NCI-H1092 treated with DMSO at 0.1 percent for 48 hours (cell line): Measurements from ENCODE around the gene STK11.
A peak's percentile ranks its signal among the peaks of the same experiment; 100 is the strongest.

ENCODE experiments used
- DNase-seq: peaks from one replicate; lab custom pipeline; 2025; lab: John Stamatoyannopoulos, UW

The STK11 gene

GRCh38 chr19:1226522-1227303, 21.1 kb downstream of the STK11 start:
- no peak for DNase-seq

- DNase-seq, result no peak
Observed at GRCh38 chr19:1227304-1228054, 21.9 kb downstream of the STK11 start.

- no peak for DNase-seq
Observed at GRCh38 chr19:1228161-1228957, 22.8 kb downstream of the STK11 start.

GRCh38 chr19:1229056-1229923, 23.7 kb downstream of the STK11 start:
- no peak for DNase-seq

GRCh38 chr19:1229924-1230782, 24.6 kb downstream of the STK11 start:
- DNase-seq, result no peak

GRCh38 chr19:1230783-1231489, 25.4 kb downstream of the STK11 start:
- DNase-seq, result no peak

- DNase-seq, result no peak
Observed at GRCh38 chr19:1231729-1232637, 26.4 kb downstream of the STK11 start.

- DNase-seq, result no peak
Observed at GRCh38 chr19:1232652-1233072, 27.1 kb downstream of the STK11 start.

- DNase-seq, result no peak
Observed at GRCh38 chr19:1233115-1233667, 27.6 kb downstream of the STK11 start.

GRCh38 chr19:1234051-1234954, 28.7 kb downstream of the STK11 start:
- no peak for DNase-seq

GRCh38 chr19:1234955-1235380, 29.4 kb downstream of the STK11 start:
- DNase-seq, result no peak

GRCh38 chr19:1235625-1236538, 30.3 kb downstream of the STK11 start:
- no peak for DNase-seq

- peak; percentile 28 for DNase-seq
Observed at GRCh38 chr19:1236576-1236975, 31.0 kb downstream of the STK11 start.

- no peak for DNase-seq
Observed at GRCh38 chr19:1237027-1237659, 31.6 kb downstream of the STK11 start.

- DNase-seq, result no peak
Observed at GRCh38 chr19:1237754-1238368, 32.3 kb downstream of the STK11 start, which contains the start of gene CBARP. Gene CBARP, minus strand, starts transcription at chr19:1238005. Its CDS starts 1,905 bp downstream, at chr19:1236100.
